Body of pancreas (tissue), 4 donors: ENCODE data around the gene EIF2AK2. TPM values are rescaled to one million over a fixed set of nuclear protein-coding genes. Genes with fewer than 3 reads are reported as not detected.

Source experiments
- ATAC-seq: fragments of 150-250 bp; one replicate; pipeline ENCODE4 v1.9.1; 2016
- DNase-seq, 4 donors: peaks; one replicate each; pipeline ENCODE4 v3.0.0-alpha.2; 2019
- H3K27ac ChIP-seq, 4 donors: fragments of 200-600 bp; sonication (generic); 1 replicate in 3 of 4; 2 replicates in 1 of 4; pipeline versions ENCODE4 v1.5.1 to v1.6.1; 2016 to 2019; ENCODE audit warnings: mild to moderate bottlenecking in 1 of 4, mixed read lengths in 1 of 4, moderate library complexity in 1 of 4
- H3K27me3 ChIP-seq, 2 donors: fragments of 200-600 bp; sonication (generic); one replicate each; pipeline ENCODE4 v1.6.0; 2016; ENCODE audit warnings: mild to moderate bottlenecking in 1 of 2
- H3K36me3 ChIP-seq, 2 donors: fragments of 200-600 bp; sonication (generic); replicated peaks in 1 of 2; 2 replicates each; pipeline ENCODE4 v1.5.1; 2016; ENCODE audit warnings: low read depth in 2 of 2; ENCODE audit not compliant: insufficient read depth in 1 of 2
- H3K4me1 ChIP-seq: fragments of 200-600 bp; sonication (generic); one replicate; pipeline ENCODE4 v1.6.0; 2016
- H3K4me3 ChIP-seq, 2 donors: fragments of 200-600 bp; sonication (generic); 1 replicate in 1 of 2; 2 replicates in 1 of 2; pipeline ENCODE4 v1.5.1; 2016 to 2019
- H3K9me3 ChIP-seq, 3 donors: fragments of 200-600 bp; sonication (generic); 1 replicate in 2 of 3; 2 replicates in 1 of 3; pipeline ENCODE4 v1.5.1; 2016
- POLR2A ChIP-seq, 3 donors: fragments of 450-650 bp; IDR thresholded peaks; one replicate each; pipeline ENCODE4 v1.6.1; 2016; ENCODE audit warnings: antibody characterized with exemption in 3 of 3, mild to moderate bottlenecking in 2 of 3
- WGBS, 2 donors: methylation state at CpG; one replicate each; pipeline ENCODE4 v1.1.5; 2017; 5-methylcytosine and 5-hydroxymethylcytosine counted together
- intact Hi-C: fragments of 100-400 bp; cut with DNase I; formaldehyde crosslinking; loops from one replicate; pipeline ENCODE4 v1.15.1; 2023
- total RNA-seq, 2 donors: library from RNA; depleted of rRNA; stranded (reverse); fragments of >200 nt; gene quantifications; one replicate each; pipeline ENCODE4 v1.1.0, GENCODE V29; 2016
- TF ChIP-seq, protein P1 (sequence below), 7 experiments: fragments of 450-650 bp in 4 of 7; fragments of 200-600 bp in 3 of 7; sonication (generic) in 3 of 7; IDR thresholded peaks; one replicate each; pipeline ENCODE4 v1.5.1; 2016 to 2019; ENCODE audit warnings: antibody characterized with exemption in 7 of 7

The EIF2AK2 gene
- total RNA-seq, 2 donors from 2014 or later: 18.9 to 39.9 TPM

DNA sequence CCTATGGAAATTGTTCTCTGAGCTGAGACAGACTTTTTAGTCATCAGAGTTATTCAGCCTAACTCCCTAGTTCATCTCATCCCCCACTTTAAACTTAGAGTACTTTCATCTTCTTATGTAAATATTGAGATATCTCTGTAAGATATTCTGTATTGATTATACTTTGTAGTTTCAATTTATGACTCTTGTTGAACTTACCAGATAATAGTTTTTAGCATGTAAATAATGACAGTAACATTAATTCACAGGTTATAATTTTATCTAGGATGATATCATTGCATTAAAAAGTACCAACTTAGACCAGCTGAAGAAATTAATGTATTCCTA, 14.8 kb upstream of the EIF2AK2 start:
- no peak for TF ChIP-seq POLR2A (IDR thresholded peaks at IDR 0.05)
- TF ChIP-seq, protein P1, sequence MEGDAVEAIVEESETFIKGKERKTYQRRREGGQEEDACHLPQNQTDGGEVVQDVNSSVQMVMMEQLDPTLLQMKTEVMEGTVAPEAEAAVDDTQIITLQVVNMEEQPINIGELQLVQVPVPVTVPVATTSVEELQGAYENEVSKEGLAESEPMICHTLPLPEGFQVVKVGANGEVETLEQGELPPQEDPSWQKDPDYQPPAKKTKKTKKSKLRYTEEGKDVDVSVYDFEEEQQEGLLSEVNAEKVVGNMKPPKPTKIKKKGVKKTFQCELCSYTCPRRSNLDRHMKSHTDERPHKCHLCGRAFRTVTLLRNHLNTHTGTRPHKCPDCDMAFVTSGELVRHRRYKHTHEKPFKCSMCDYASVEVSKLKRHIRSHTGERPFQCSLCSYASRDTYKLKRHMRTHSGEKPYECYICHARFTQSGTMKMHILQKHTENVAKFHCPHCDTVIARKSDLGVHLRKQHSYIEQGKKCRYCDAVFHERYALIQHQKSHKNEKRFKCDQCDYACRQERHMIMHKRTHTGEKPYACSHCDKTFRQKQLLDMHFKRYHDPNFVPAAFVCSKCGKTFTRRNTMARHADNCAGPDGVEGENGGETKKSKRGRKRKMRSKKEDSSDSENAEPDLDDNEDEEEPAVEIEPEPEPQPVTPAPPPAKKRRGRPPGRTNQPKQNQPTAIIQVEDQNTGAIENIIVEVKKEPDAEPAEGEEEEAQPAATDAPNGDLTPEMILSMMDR (IDR thresholded peaks at IDR 0.05): no peak
- H3K4me1 ChIP-seq: no peaks in the 10 kb centered on the region

DNA sequence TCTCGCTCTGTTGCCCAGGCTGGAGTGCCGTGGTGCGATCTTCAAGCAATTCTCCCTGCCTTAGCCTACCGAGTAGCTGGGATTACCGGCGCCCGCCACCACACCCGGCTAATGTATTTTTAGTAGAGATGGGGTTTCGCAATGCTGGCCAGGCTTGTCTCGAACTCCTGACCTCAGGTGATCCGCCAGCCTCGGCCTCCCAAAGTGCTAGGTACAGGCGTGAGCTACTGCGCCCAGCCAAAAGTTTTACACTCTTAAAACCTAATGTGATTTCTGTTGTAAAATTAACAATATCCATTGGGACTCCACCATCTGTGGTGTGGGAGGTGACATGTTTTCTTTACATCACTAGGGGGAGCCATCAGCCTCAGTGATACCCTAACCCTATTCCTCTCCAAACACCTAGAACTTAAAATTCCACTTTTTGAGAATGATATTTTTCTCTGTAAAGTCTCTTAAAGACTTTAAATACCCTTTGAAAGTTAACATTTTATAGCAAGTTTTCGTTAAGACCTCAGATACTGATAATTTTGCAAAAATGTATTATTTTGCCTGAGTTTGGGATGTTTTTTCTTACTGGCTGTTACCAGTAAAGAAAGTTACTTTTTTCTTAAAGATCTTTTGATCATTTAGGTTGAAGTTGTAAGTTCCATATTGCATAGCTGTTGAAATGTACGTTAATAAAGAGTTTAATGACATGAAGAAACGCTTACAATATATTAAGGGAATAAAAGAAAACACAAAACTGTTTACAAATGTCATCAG, 11.6 kb upstream of the EIF2AK2 start:
- Histone ChIP-seq H3K9me3 (no peaks in the 10 kb centered on the region), H3K4me1 (no peaks in the 10 kb centered on the region), H3K27me3 (no peaks in the 10 kb centered on the region), H3K27ac (no peak overlapping the region), H3K36me3 (no peaks in the 10 kb centered on the region), H3K4me3 (no peak overlapping the region)
- TF ChIP-seq, protein P1 (IDR thresholded peaks at IDR 0.05): peak; percentile 46 to 63 (median 58)
- no peak for TF ChIP-seq POLR2A (IDR thresholded peaks at IDR 0.05)
- 35 to 41% methylated on average over 14 to 17 of the region's 17 CpGs for WGBS, 2 donors
- peak; percentile 77 for ATAC-seq
- DNase-seq: peak in 3 of 4 donors; percentile 24 to 40 (median 34)
- intact Hi-C loops: no loop called here

More for the DNA sequence above, 14.8 kb upstream of the EIF2AK2 start:
- H3K36me3 ChIP-seq: no peaks in the 10 kb centered on the region
- no peak overlapping the region for H3K27ac ChIP-seq
- DNase-seq: no peak
- H3K27me3 ChIP-seq: no peaks in the 10 kb centered on the region
- no peak for ATAC-seq
- no peaks in the 10 kb centered on the region for H3K9me3 ChIP-seq
- intact Hi-C loops: no loop called here
- H3K4me3 ChIP-seq: no peak overlapping the region

DNA sequence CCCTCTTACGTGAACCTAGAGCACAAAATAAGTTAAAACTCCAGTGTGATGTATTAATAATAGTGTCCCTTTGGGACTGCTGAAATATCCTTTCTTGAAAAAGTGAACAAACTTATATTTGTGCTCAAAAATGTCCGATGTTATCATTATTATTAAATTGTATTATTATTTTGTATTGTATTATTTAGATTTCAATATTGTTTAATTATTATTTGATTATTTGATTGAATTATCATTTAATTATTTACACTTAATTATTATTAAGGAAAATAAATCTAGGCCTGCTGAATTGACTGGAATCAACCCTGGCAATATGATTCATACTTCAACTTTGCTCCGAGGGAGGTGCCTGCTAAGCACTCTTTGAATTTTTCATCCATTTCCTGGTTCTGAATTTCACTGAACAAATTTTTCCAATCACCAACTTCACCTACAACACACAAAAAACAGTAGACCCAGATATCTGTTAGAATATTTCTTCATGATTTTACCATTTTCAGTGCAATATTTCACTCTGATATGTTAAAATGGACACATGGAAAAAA, 10.9 kb upstream of the EIF2AK2 start:
- intact Hi-C loops: no loop called here
- Histone ChIP-seq H3K4me3 (no peak overlapping the region), H3K27me3 (no peaks in the 10 kb centered on the region), H3K4me1 (no peaks in the 10 kb centered on the region), H3K27ac (no peak overlapping the region), H3K9me3 (no peaks in the 10 kb centered on the region), H3K36me3 (no peaks in the 10 kb centered on the region)
- WGBS, 2 donors: 72 to 81% methylated on average over 3 of the region's 3 CpGs
- ATAC-seq: no peak
- TF ChIP-seq, protein P1 (IDR thresholded peaks at IDR 0.05): no peak
- TF ChIP-seq POLR2A (IDR thresholded peaks at IDR 0.05): no peak
- no peak for DNase-seq

DNA sequence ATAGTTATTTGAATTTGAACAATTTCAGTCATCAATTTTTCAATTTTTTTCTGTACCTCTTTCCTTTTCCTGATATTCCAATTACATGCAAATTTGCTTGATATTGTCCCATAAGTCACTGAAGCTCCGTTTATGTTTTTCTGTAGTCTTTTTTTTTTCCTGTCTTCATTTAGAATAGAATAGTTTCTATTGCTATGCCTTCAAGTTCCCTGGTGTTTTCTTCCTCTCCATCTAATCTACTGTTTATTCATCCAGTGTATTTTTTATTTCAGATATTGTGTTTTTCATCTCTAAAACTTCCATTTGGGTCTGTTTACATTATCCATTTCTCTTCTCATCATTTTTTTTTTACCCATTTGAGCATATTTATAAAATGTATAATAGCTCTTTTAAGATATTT, 8.0 kb upstream of the EIF2AK2 start:
- H3K4me3 ChIP-seq: no peak overlapping the region

More for the DNA sequence above, 8.0 kb upstream of the EIF2AK2 start:
- no peaks in the 10 kb centered on the region for H3K4me1 ChIP-seq
- no peak for TF ChIP-seq POLR2A (IDR thresholded peaks at IDR 0.05)
- TF ChIP-seq, protein P1 (IDR thresholded peaks at IDR 0.05): no peak
- H3K9me3 ChIP-seq: no peaks in the 10 kb centered on the region
- intact Hi-C loops: no loop called here
- no peak for ATAC-seq
- no peaks in the 10 kb centered on the region for H3K27me3 ChIP-seq
- 65 to 74% methylated on average over 1 of the region's 1 CpG for WGBS, 2 donors
- no peak for DNase-seq
- H3K27ac ChIP-seq: no peak overlapping the region
- no peaks in the 10 kb centered on the region for H3K36me3 ChIP-seq
